PC-9 (cell line): ENCODE results near the gene RALGPS1. TPM values are rescaled to one million over a fixed set of nuclear protein-coding genes. Genes with fewer than 3 reads are reported as not detected.
A peak's percentile ranks its signal among the peaks of the same experiment; 100 is the strongest.

Experiments
- BruUV-seq: library from RNA; stranded (reverse); fragments of 400-500 nt; replicated peaks from 2 replicates; lab custom pipeline; 2021; lab: Mats Ljungman, UMichigan
- CTCF ChIA-PET: fragments of 300-600 bp; sonication (Branson Sonifier 250); formaldehyde crosslinking; loops from one replicate; lab custom pipeline; 2022; ENCODE audit warnings: antibody characterized with exemption; lab: Charles Lee
- POLR2A ChIA-PET: fragments of 300-600 bp; sonication (Branson Sonifier 250); formaldehyde crosslinking; loops from one replicate; lab custom pipeline; 2022; ENCODE audit warnings: antibody characterized with exemption; ENCODE audit not compliant: unreplicated experiment; lab: Charles Lee
- DNase-seq, 2 experiments: peaks; one replicate each; pipeline versions ENCODE4 v3.0.0 to v3.0.0-alpha.2; 2015 to 2022; ENCODE audit warnings: mixed read lengths in 1 of 2
- H2AFZ ChIP-seq: fragments of 200-600 bp; sonication (generic); 2 replicates; pipeline ENCODE4 v1.8.1; 2017; ENCODE audit warnings: antibody characterized with exemption
- H3F3A ChIP-seq: fragments of 200-600 bp; sonication (generic); 2 replicates; pipeline ENCODE4 v1.8.1; 2017; ENCODE audit warnings: antibody characterized with exemption, mild to moderate bottlenecking, low read depth; ENCODE audit not compliant: insufficient read depth
- H3K27ac ChIP-seq: fragments of 200-600 bp; sonication (generic); 2 replicates; pipeline ENCODE4 v1.6.1; 2016; ENCODE audit warnings: mixed run types
- H3K27me3 ChIP-seq: fragments of 200-600 bp; sonication (generic); 2 replicates; pipeline ENCODE4 v1.6.1; 2016; ENCODE audit warnings: low read depth, mixed run types; ENCODE audit not compliant: insufficient read depth
- H3K36me3 ChIP-seq: fragments of 200-600 bp; sonication (generic); 2 replicates; pipeline ENCODE4 v1.6.1; 2016; ENCODE audit warnings: low read depth, mixed run types
- H3K4me1 ChIP-seq: fragments of 200-600 bp; sonication (generic); replicated peaks from 2 replicates; pipeline ENCODE4 v1.6.1; 2016; ENCODE audit warnings: mixed run types; ENCODE audit not compliant: insufficient read depth
- H3K4me2 ChIP-seq: fragments of 200-600 bp; sonication (generic); 2 replicates; pipeline ENCODE4 v1.6.1; 2017; ENCODE audit warnings: mixed run types
- H3K4me3 ChIP-seq: fragments of 200-600 bp; sonication (generic); 2 replicates; pipeline ENCODE4 v1.6.1; 2016; ENCODE audit warnings: mixed run types
- H3K79me2 ChIP-seq: fragments of 200-600 bp; sonication (generic); 2 replicates; pipeline ENCODE4 v1.6.1; 2017; ENCODE audit warnings: low read depth, mixed run types
- H3K9me2 ChIP-seq: fragments of 200-600 bp; sonication (generic); 2 replicates; pipeline ENCODE4 v1.8.1; 2017; ENCODE audit warnings: mild to moderate bottlenecking; ENCODE audit not compliant: insufficient read depth
- H3K9me3 ChIP-seq: fragments of 200-600 bp; sonication (generic); 2 replicates; pipeline ENCODE4 v1.8.1; 2016; ENCODE audit warnings: low read depth; ENCODE audit not compliant: insufficient read depth
- H4K20me1 ChIP-seq: fragments of 200-600 bp; sonication (generic); 2 replicates; pipeline ENCODE4 v1.8.1; 2017; ENCODE audit not compliant: insufficient read depth
- EZH2 ChIP-seq: fragments of 200-600 bp; sonication (generic); IDR thresholded peaks from 2 replicates; pipeline ENCODE4 v1.8.0; 2017; ENCODE audit warnings: antibody characterized with exemption, low read depth
- intact Hi-C: fragments of 100-400 bp; cut with micrococcal nuclease; formaldehyde crosslinking; loops from one replicate; pipeline ENCODE4 v1.10.0; 2022; ENCODE audit not compliant: unreplicated experiment
- total RNA-seq: library from RNA; stranded (reverse); gene quantifications from 2 replicates; pipeline ENCODE4 v1.2.3, GENCODE V29; 2021
- TF ChIP-seq, protein P1 (sequence below): fragments of 200-600 bp; sonication (generic); conservative IDR thresholded peaks from 2 replicates; pipeline ENCODE4 v1.6.1; 2017; ENCODE audit warnings: mixed run types, antibody characterized with exemption, mild to moderate bottlenecking, moderate library complexity

Gene RALGPS1
- total RNA-seq, 1 experiment from 2014 or later = 23.3 TPM

DNA sequence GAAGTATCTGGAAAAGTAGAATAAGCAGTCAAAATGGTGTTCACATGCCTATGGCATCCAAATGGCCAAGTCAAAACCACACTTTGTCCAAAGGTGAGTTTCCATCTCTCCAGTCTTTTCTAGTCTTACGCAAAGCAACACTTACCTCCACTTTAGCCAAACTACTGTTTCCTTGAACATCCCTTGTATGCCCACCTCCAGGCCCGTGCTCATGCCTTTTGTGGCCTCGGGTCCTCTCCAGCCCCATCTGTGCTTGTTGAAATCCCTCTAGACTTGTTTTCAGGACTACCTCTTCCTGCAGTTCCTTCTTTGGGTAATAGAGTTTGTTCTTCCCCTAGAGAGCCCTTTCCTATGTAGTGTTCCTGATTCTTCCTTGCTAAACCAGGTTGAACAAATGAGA lies 146.8 kb downstream of the RALGPS1 start:
- POLR2A ChIA-PET = no interaction called here
- CTCF ChIA-PET = no interaction called here
- Histone ChIP-seq H3K4me3 (no peak overlapping the region), H2AFZ (no peak overlapping the region), H3K27ac (no peak overlapping the region), H3K9me2 (no peaks in the 10 kb centered on the region), H3K4me1 (peaks cover 35% of the 10 kb centered on the region), H3K79me2 (no peaks in the 10 kb centered on the region), H3F3A (peaks cover 19% of the 10 kb centered on the region), H3K27me3 (no peaks in the 10 kb centered on the region), H3K9me3 (no peaks in the 10 kb centered on the region), H4K20me1 (no peaks in the 10 kb centered on the region), H3K4me2 (no peak overlapping the region), H3K36me3 (no peaks in the 10 kb centered on the region)
- TF ChIP-seq, protein P1, sequence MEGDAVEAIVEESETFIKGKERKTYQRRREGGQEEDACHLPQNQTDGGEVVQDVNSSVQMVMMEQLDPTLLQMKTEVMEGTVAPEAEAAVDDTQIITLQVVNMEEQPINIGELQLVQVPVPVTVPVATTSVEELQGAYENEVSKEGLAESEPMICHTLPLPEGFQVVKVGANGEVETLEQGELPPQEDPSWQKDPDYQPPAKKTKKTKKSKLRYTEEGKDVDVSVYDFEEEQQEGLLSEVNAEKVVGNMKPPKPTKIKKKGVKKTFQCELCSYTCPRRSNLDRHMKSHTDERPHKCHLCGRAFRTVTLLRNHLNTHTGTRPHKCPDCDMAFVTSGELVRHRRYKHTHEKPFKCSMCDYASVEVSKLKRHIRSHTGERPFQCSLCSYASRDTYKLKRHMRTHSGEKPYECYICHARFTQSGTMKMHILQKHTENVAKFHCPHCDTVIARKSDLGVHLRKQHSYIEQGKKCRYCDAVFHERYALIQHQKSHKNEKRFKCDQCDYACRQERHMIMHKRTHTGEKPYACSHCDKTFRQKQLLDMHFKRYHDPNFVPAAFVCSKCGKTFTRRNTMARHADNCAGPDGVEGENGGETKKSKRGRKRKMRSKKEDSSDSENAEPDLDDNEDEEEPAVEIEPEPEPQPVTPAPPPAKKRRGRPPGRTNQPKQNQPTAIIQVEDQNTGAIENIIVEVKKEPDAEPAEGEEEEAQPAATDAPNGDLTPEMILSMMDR = no peak
- no peak for TF ChIP-seq EZH2
- intact Hi-C loops = no loop called here
- no TSS peak for BruUV-seq
- no peak for DNase-seq

DNA sequence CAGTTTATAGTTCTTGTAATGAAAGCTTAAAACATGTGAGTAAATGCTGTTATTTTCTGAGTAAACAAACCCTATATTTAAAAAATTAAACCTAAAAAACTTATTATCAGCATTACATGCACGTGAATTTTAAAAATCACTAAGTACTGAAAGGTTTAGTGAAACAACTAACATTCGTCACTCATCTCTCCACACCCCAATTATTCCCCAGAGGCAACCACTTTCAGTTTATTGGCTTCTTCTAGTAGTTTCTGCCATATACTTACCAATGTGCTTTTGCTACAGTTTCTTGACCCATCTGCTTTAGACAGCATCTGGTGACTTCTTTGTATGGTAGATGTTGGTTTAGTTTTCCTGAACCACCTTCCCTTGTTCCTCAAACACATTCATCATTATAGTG lies 149.8 kb downstream of the RALGPS1 start:
- intact Hi-C loops = no loop called here
- no peak for TF ChIP-seq EZH2
- ChIA-PET CTCF (no interaction called here), POLR2A (no interaction called here)
- H3K4me3 ChIP-seq = no peak overlapping the region
- H3K9me3 ChIP-seq = no peaks in the 10 kb centered on the region
- H3F3A ChIP-seq = peaks cover 39% of the 10 kb centered on the region
- no peaks in the 10 kb centered on the region for H3K9me2 ChIP-seq
- H3K79me2 ChIP-seq = no peaks in the 10 kb centered on the region
- no peak overlapping the region for H3K27ac ChIP-seq
- H3K4me2 ChIP-seq = no peak overlapping the region
- no peak for DNase-seq
- H2AFZ ChIP-seq = no peak overlapping the region
- no peaks in the 10 kb centered on the region for H4K20me1 ChIP-seq
- no TSS peak for BruUV-seq
- H3K27me3 ChIP-seq = no peaks in the 10 kb centered on the region
- H3K4me1 ChIP-seq = peaks cover 47% of the 10 kb centered on the region
- H3K36me3 ChIP-seq = peaks cover 3% of the 10 kb centered on the region; the same call in 1 of the 2 replicates

DNA sequence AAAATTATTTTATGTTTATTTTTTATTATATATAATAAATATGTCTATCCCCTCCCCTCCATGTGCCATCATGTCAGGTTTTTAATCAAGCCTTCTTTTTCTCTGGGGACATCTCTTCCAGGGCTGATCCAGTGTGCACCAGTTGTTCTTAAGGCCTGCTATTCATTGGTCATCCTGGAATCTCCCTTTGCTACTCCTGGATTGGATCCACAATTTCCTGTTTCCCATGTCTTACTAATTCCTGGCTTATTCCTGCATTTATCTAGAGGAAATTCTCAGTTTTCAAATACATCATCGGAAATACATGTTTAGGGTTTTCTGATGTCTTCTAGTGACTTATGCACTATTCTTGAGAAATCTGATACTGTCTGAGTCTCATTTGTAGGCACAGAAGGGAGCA lies 151.0 kb downstream of the RALGPS1 start:
- Histone ChIP-seq H3K79me2 (no peaks in the 10 kb centered on the region), H3F3A (peaks cover 40% of the 10 kb centered on the region), H3K4me3 (no peak overlapping the region), H3K4me2 (peak overlapping the region; percentile 62), H3K9me3 (no peaks in the 10 kb centered on the region), H2AFZ (no peak overlapping the region), H4K20me1 (no peaks in the 10 kb centered on the region), H3K9me2 (no peaks in the 10 kb centered on the region), H3K27me3 (no peaks in the 10 kb centered on the region), H3K4me1 (peaks cover 46% of the 10 kb centered on the region), H3K36me3 (peaks cover 4% of the 10 kb centered on the region; the same call in 1 of the 2 replicates), H3K27ac (peak overlapping the region; percentile 94)
- TF ChIP-seq, protein P1 = no peak
- TF ChIP-seq EZH2 = no peak
- CTCF ChIA-PET = no interaction called here
- intact Hi-C loops = no loop called here
- DNase-seq = no peak
- no TSS peak for BruUV-seq
- POLR2A ChIA-PET = no interaction called here
